NCI-H748 treated with DMSO at 0.1 percent for 48 hours (cell line): ENCODE results near the gene FOXI3.
"Not testable (repeated sequence)": the region's sequence is repeated elsewhere in the genome, so short reads cannot be mapped to it uniquely, and the experiment has no call there.

Source experiments
- DNase-seq: peaks from one replicate; lab custom pipeline; 2025; lab: John Stamatoyannopoulos, UW

The FOXI3 gene

GRCh38 chr2:88442061-88442460 is 10.4 kb downstream of the FOXI3 start:
- no peak for DNase-seq

DNA sequence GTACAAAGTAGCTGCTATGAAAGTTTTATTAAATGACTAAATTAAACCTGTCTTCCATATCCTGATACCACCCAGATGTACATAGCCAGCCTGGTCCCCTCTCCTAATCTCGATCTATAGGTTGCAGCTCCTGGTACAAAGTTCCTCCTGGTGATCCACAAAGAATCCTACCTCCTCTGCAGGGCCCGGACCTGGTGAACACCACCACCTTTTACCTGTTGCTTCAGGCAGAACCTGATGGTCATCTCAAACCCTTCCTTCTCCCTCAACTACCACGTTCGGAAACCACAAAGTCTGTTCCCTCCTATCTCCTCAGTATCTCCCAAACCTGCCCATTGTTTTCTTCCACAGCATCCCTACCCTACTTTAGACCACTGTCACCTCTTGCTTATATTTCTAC is 15.5 kb downstream of the FOXI3 start:
- DNase-seq, result no peak

- DNase-seq, result no peak
These were observed 22.6 kb downstream of the FOXI3 start for GRCh38 chr2:88429929-88430328.

GRCh38 chr2:88423733-88424132 is 28.8 kb downstream of the FOXI3 start:
- DNase-seq, result no peak

- DNase-seq, result not testable (repeated sequence)
These were observed 33.4 kb downstream of the FOXI3 start for GRCh38 chr2:88419051-88419450.

GRCh38 chr2:88416016-88416663 is 36.4 kb downstream of the FOXI3 start:
- DNase-seq, result no peak

DNA sequence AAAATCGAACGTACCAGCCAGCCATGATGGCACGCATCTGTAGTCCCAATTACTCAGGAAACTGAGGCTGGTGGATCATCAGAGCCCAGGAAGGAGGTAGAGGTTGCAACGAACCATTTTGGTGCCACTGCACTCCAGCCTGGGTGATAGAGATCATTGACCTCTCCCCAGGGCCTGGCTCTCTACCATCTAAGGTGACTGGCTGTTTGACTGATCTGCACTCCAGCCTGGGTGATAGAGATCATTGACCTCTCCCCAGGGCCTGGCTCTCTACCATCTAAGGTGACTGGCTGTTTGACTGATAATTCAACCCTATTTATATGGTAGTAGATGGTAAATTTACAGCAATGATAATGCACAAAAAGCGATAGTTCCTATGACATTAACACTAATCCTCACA is 43.6 kb downstream of the FOXI3 start:
- DNase-seq, result not testable (repeated sequence)

- no peak for DNase-seq
These were observed 52.3 kb downstream of the FOXI3 start for GRCh38 chr2:88400037-88400767.

DNA sequence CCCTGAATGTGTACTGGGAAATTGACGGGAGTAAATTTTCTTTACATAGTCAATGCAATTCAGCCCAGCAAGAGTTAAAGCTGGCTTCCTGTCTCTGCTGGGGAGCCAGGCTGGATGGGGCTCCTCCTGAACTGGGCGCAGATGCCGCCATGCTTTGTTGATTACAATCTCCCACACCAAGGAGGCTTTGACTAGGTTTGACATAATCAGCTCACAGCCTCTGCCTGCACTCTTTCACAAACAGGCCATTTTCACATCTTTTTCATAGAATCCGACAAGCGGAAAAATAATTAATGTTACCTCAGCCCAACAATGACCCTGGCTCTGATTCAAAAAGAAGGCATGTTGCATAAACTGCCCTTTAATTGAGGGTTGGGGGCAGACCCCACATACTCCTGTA is 54.3 kb downstream of the FOXI3 start:
- DNase-seq, result no peak
